HG03378 (cell line): ENCODE results near the gene TAS1R1.

Source experiments
- ATAC-seq: cut with Tn5 transposase; IDR thresholded peaks from one replicate; pipeline ENCODE4 v1.9.1; 2021; ENCODE audit warnings: mild to moderate bottlenecking, moderate library complexity; ENCODE audit not compliant: unreplicated experiment

Gene TAS1R1

DNA sequence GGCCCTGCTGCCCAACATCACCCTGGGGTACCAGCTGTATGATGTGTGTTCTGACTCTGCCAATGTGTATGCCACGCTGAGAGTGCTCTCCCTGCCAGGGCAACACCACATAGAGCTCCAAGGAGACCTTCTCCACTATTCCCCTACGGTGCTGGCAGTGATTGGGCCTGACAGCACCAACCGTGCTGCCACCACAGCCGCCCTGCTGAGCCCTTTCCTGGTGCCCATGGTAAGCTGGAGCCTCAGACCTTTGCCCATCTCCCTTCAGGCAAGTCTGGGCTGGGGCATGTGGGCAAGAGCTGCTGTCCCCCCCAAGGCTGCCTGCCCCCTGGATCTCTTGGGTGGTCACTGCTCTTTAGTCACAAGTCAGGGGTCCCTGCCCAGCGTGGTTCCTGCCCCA is 15.9 kb downstream of the TAS1R1 start:
- ATAC-seq = no peak

- no peak for ATAC-seq
Measured at GRCh38 chr1:6572653-6573383, 17.7 kb downstream of the TAS1R1 start.

GRCh38 chr1:6574025-6574620 is 19.0 kb downstream of the TAS1R1 start:
- no peak for ATAC-seq

- no peak for ATAC-seq
Measured at GRCh38 chr1:6574818-6575217, 19.7 kb downstream of the TAS1R1 start.

DNA sequence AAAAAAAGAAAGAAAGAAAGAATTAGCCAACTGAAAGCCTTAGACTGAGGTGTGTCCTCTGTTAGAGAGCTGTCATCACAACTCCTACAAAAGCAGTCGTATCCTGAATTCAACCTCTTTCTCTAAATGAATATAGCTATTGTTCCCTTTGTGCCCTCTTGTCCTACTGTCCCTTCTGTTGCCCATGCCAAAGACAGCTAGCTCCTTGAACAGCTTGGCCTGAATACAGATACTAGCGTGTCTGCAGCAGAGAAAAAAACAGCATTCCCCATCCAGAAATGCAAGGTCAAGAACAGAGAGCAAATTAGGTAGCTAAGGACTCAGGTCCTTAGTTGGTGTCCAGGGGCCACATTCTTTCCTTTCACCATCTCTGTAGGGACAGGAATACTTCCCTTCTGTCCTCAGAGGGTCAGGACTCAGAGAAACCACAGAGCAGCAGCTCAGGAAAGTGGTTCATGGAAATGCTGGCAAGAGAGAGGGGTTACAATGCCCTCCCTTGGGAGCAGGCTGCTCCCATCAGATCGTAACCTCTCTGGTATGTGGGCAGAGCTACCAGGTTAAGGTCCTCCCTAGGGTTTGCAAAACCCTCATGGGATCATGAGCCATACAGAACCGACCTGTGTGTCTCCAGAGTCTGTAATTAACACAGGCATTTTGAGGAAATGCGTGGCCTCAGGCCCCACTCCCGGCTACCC is 22.9 kb downstream of the TAS1R1 start:
- no peak for ATAC-seq

- ATAC-seq = no peak
Measured at GRCh38 chr1:6578624-6579373, 23.7 kb downstream of the TAS1R1 start.

GRCh38 chr1:6579374-6580118 is 24.4 kb downstream of the TAS1R1 start, which contains the start of gene ZBTB48:
TSS of gene ZBTB48 (plus strand) at chr1:6579994. CDS start at chr1:6580610, 616 bp downstream.
- ATAC-seq = peak; percentile 89

- no peak for ATAC-seq
Measured at GRCh38 chr1:6580119-6580592, 25.0 kb downstream of the TAS1R1 start.

DNA sequence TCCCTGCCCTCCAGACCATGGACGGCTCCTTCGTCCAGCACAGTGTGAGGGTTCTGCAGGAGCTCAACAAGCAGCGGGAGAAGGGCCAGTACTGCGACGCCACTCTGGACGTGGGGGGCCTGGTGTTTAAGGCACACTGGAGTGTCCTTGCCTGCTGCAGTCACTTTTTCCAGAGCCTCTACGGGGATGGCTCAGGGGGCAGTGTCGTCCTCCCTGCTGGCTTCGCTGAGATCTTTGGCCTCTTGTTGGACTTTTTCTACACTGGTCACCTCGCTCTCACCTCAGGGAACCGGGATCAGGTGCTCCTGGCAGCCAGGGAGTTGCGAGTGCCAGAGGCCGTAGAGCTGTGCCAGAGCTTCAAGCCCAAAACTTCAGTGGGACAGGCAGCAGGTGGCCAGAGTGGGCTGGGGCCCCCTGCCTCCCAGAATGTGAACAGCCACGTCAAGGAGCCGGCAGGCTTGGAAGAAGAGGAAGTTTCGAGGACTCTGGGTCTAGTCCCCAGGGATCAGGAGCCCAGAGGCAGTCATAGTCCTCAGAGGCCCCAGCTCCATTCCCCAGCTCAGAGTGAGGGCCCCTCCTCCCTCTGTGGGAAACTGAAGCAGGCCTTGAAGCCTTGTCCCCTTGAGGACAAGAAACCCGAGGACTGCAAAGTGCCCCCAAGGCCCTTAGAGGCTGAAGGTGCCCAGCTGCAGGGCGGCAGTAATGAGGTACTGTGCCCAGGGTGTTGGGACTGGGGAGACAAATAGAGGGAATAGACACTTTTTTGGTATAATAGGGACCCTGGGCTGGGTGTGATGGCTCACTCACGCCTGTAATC is 25.7 kb downstream of the TAS1R1 start:
- no peak for ATAC-seq

DNA sequence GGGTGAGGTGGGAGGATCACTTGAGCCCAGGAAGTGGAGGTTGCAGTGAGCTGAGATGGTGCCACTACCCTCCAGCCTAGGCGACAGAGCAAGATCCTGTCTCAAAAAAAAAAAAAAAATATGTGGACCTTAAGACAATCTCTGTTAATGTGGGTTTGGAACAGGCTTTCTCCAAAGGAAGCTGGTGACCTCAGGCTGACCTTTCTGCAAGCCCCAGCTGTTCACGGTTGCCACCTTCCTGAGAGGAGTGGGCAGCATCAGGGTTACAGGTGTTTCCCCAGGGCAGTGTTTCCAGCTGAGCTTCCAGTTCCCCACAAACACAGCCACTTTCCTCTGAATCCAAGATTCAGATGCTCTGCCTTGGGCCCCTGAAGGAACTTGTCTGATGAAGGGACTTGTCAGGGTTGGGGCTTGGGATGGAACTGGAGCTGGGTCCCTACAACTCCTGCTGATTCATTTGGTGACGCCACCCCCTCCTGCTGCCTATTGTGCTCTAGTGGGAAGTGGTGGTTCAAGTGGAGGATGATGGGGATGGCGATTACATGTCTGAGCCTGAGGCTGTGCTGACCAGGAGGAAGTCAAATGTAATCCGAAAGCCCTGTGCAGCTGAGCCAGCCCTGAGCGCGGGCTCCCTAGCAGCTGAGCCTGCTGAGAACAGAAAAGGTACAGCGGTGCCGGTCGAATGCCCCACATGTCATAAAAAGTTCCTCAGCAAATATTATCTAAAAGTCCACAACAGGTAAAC is 26.6 kb downstream of the TAS1R1 start:
- ATAC-seq = no peak

DNA sequence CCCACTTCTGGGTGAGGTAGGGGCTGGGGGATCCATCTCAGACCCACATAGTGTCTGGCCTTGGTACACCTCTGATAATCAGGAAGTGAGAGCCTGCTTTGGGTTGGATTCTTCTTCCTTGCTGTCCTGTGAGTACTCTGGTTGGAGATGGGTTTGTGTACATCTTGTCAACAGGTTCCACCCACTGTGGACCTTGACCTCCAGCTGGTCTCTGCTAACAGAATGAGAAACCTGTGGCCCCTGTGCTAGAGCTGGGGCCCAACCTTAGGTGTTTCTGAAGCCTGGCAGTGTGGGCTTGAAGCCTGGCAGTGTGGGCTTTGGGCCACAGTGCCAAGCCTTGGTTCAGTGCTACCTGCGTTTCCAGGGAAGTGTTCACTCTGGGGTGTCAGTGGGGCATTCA is 27.3 kb downstream of the TAS1R1 start:
- ATAC-seq = no peak

DNA sequence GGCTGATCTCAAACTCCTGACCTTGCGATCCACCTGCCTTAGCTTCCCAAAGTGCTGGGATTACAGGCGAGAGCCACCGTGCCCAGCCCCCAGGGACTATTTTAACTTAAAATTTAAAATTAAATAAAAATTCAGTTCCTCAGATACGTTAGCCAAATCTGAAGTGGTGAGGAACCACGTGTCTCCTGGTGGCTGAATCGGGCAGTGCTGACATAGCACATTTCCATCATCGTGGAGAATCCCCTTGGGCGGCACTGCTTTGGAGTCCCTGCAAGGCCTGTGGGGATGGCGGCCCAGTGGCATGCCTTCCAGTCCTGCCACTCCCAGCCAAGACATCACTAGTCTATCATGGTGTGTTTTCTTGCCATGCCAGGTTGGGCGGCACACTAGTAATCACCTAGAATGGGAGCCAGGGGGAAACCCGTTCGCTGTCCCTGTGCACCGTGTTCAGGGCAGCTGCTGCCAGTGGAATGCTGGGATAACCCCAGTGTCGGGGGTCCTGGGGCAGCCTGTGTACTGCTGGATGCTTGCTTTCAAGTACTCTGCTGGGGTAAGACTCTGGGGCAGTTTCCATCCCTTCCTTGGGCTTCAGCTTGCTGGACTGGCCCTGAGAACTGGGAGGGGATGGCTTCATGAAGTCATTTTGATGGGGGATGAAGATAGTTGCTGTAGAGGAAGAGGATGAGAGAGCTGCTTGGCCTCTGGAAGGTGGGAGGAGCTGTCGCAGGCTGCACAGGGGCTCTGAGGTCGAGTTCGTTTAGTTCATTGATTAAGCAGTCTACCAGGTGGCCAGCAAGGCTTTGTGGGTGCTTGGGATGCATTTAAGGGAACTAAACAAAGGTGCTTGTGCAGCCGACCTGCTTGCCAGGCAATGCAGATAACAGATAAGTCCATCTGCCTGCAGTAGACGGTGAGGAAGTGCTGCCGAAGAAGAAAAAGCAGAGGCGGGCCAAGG is 29.3 kb downstream of the TAS1R1 start:
- no peak for ATAC-seq

DNA sequence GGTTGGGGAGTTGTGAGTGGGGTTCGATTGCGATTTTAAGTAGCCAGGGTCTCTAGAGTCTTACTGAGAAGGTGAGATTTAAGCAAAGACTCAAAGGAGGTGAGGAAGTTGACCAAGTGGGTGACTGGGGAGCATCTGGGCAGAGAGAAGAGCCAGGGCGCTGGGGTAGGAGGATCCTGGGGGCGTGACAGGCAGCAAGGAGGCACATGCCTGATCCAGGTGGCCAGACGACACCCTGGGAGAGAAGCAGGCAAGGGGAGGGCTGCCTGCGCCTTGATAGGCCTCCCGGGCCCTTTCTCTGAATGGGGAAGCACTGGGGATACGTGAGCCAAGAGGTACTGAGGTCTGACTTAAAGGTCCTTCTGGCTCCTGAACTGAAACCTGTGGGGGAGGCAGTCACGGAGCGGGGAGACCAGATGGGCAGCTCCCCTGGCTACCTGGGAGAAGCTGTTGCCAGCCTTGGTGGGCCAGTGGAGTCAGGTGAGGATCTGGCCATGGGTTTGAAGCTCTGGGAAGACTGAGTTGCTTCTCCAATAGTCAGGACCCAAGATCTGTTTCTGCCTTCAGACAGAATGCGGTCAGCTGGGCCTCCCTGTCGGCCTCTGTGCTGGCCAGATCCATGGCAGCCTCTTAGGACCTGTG is 30.1 kb downstream of the TAS1R1 start:
- no peak for ATAC-seq

- ATAC-seq = no peak
Measured at GRCh38 chr1:6585841-6586240, 30.7 kb downstream of the TAS1R1 start.

- ATAC-seq = no peak
Measured at GRCh38 chr1:6586404-6586816, 31.3 kb downstream of the TAS1R1 start.

DNA sequence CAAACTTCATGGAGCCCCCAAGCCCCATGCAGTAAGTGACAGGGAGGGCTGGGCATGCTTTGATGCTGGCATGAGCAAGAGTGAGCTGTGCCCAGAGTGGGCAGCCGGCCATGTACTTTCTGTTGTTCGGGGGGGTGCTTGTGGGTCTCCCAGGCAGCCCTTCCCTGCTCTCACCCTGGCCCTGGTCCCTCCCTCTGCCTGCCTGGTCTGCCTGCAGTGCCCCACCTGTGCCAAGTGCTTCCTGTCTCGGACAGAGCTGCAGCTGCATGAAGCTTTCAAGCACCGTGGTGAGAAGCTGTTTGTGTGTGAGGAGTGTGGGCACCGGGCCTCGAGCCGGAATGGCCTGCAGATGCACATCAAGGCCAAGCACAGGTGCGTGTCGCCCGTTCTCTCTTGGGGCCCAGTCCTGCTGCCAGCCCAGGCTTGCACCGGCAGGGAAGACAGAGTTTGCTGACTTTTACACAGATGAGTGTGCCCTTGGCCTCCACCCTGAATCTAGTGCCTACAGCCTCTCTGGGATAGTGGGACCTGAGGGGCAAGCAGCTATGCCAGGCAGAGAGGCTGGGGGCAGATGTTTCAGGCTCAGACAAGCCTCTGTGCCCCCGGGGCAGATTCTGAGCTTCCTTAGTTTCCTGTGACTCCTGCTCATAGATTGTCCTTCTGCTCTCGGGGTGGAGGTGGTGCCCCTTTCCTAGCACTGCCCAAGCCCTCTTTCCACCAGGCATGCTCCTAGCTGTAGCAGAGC is 32.3 kb downstream of the TAS1R1 start:
- no peak for ATAC-seq
